ENCODE results near the gene BCKDK.

Gene BCKDK

GRCh38 chr16:31080756-31081419 is 27.3 kb upstream of the BCKDK start:
- no peak for DNase-seq

GRCh38 chr16:31081428-31082351 is 26.5 kb upstream of the BCKDK start:
- DNase-seq, result no peak

- DNase-seq, result no peak
Measured at GRCh38 chr16:31082368-31083045, 25.7 kb upstream of the BCKDK start.

GRCh38 chr16:31083081-31083480 is 25.1 kb upstream of the BCKDK start:
- no peak for DNase-seq

GRCh38 chr16:31083556-31083955 is 24.6 kb upstream of the BCKDK start:
- DNase-seq, result no peak

GRCh38 chr16:31083981-31084380 is 24.2 kb upstream of the BCKDK start:
- no peak for DNase-seq

GRCh38 chr16:31084584-31085302 is 23.4 kb upstream of the BCKDK start:
- DNase-seq, result no peak

GRCh38 chr16:31085411-31085810 is 22.8 kb upstream of the BCKDK start:
- no peak for DNase-seq

- DNase-seq, result no peak
Measured at GRCh38 chr16:31085873-31086628, 22.1 kb upstream of the BCKDK start.

- no peak for DNase-seq
Measured at GRCh38 chr16:31086629-31086906, 21.6 kb upstream of the BCKDK start.

GRCh38 chr16:31087481-31087880 is 20.7 kb upstream of the BCKDK start:
- no peak for DNase-seq

GRCh38 chr16:31087971-31088370 is 20.2 kb upstream of the BCKDK start:
- DNase-seq, result no peak

GRCh38 chr16:31088459-31089183 is 19.6 kb upstream of the BCKDK start, which contains the start of gene PRSS53:
TSS of gene PRSS53 (minus strand) at chr16:31088943. CDS start at chr16:31088809, 134 bp downstream.
- peak; percentile 43 to 53 for DNase-seq

- DNase-seq, result no peak
Measured at GRCh38 chr16:31089199-31089598, 19.0 kb upstream of the BCKDK start.

GRCh38 chr16:31090540-31090939 is 17.6 kb upstream of the BCKDK start:
- no peak for DNase-seq

GRCh38 chr16:31092330-31092729 is 15.9 kb upstream of the BCKDK start:
- no peak for DNase-seq

GRCh38 chr16:31093132-31093703 is 15.0 kb upstream of the BCKDK start:
- peak in 1 of 2 experiments; percentile 36 for DNase-seq

- peak in 1 of 2 experiments; percentile 13 for DNase-seq
Measured at GRCh38 chr16:31094088-31094423, 14.1 kb upstream of the BCKDK start.

- DNase-seq, result peak; percentile 98 to 99
Measured at GRCh38 chr16:31094424-31095120, 13.6 kb upstream of the BCKDK start, which contains the start of gene VKORC1. TSS of gene VKORC1 (minus strand) at chr16:31094797. CDS start at chr16:31094729, 68 bp downstream.

- peak in 1 of 2 experiments; percentile 5 for DNase-seq
Measured at GRCh38 chr16:31099860-31100638, 8.1 kb upstream of the BCKDK start.

Measured in SHP77 (cell line).